CD14-positive monocyte (primary cell): ENCODE results near the gene GPN1. TPM values are rescaled to one million over a fixed set of nuclear protein-coding genes. Genes with fewer than 3 reads are reported as not detected.

Experiments used
- DNase-seq, 3 donors: peaks; one replicate each; pipeline ENCODE4 v3.0.0-alpha.2; 2011 to 2022
- H2AFZ ChIP-seq: 2 replicates; pipeline ENCODE4 v1.6.0; 2012; ENCODE audit warnings: mild to moderate bottlenecking, low read depth, low read length, inconsistent platforms; ENCODE audit not compliant: insufficient read depth, poor library complexity, severe bottlenecking
- H3K27ac ChIP-seq, 2 donors: 1 replicate in 1 of 2; 2 replicates in 1 of 2; pipeline ENCODE4 v1.5.1; 2012 to 2013; ENCODE audit warnings: low read length in 2 of 2, control low read depth in 1 of 2, inconsistent platforms in 1 of 2, low read depth in 1 of 2, mild to moderate bottlenecking in 1 of 2
- H3K27me3 ChIP-seq, 2 donors: one replicate each; pipeline versions ENCODE4 v1.6.0 to v1.6.1; 2011 to 2013; ENCODE audit warnings: low read length in 2 of 2; ENCODE audit not compliant: control insufficient read depth in 2 of 2, insufficient read depth in 2 of 2
- H3K36me3 ChIP-seq, 2 donors: replicated peaks in 1 of 2; 1 replicate in 1 of 2; 2 replicates in 1 of 2; pipeline versions ENCODE4 v1.5.1 to v1.6.1; 2012 to 2013; ENCODE audit warnings: low read length in 2 of 2, control low read depth in 1 of 2, inconsistent platforms in 1 of 2, mild to moderate bottlenecking in 1 of 2; ENCODE audit not compliant: insufficient read depth in 2 of 2, control insufficient read depth in 1 of 2
- H3K4me1 ChIP-seq, 2 donors: 1 replicate in 1 of 2; 2 replicates in 1 of 2; pipeline versions ENCODE4 v1.5.1 to v1.6.1; 2012 to 2013; ENCODE audit warnings: low read length in 2 of 2, control low read depth in 1 of 2, inconsistent platforms in 1 of 2, mild to moderate bottlenecking in 1 of 2, moderate library complexity in 1 of 2; ENCODE audit not compliant: insufficient read depth in 2 of 2, control insufficient read depth in 1 of 2
- H3K4me2 ChIP-seq: replicated peaks from 2 replicates; pipeline ENCODE3; 2012; ENCODE audit warnings: low read length, moderate library complexity, mild to moderate bottlenecking; ENCODE audit not compliant: poor library complexity, severe bottlenecking; ENCODE audit errors: extremely low read depth
- H3K4me3 ChIP-seq, 3 experiments: fragments of 200-600 bp in 1 of 3; sonication (generic) in 1 of 3; replicated peaks in 1 of 3; 1 replicate in 2 of 3; 2 replicates in 1 of 3; pipeline ENCODE4 v1.5.1; 2011 to 2013; ENCODE audit warnings: low read length in 3 of 3, mild to moderate bottlenecking in 3 of 3, control low read depth in 2 of 3, low read depth in 2 of 3, inconsistent platforms in 1 of 3, moderate library complexity in 1 of 3
- H3K79me2 ChIP-seq: 2 replicates; pipeline ENCODE4 v1.6.0; 2012; ENCODE audit warnings: mild to moderate bottlenecking, control low read depth, inconsistent platforms, low read length, moderate library complexity; ENCODE audit not compliant: insufficient read depth
- H3K9ac ChIP-seq: 2 replicates; pipeline ENCODE4 v1.6.0; 2017; ENCODE audit warnings: low read length, mild to moderate bottlenecking; ENCODE audit not compliant: insufficient read depth, poor library complexity, severe bottlenecking
- H3K9me3 ChIP-seq, 2 donors: replicated peaks in 1 of 2; 1 replicate in 1 of 2; 2 replicates in 1 of 2; pipeline versions ENCODE4 v1.5.1 to v1.6.1; 2012 to 2013; ENCODE audit warnings: low read length in 2 of 2, control low read depth in 1 of 2; ENCODE audit not compliant: control insufficient read depth in 1 of 2, insufficient read depth in 1 of 2
- H4K20me1 ChIP-seq: 2 replicates; pipeline ENCODE4 v1.6.0; 2012; ENCODE audit warnings: mild to moderate bottlenecking, low read length, control low read depth, moderate library complexity; ENCODE audit not compliant: insufficient read depth
- H3K27ac Mint-ChIP-seq, 7 donors: one replicate each; pipeline ENCODE4 v1.8.0; 2020; ENCODE audit warnings: mild to moderate bottlenecking in 7 of 7, mixed read lengths in 7 of 7, moderate library complexity in 6 of 7, inconsistent platforms in 2 of 7
- H3K27me3 Mint-ChIP-seq, 3 donors: one replicate each; pipeline ENCODE4 v1.8.0; 2021 to 2022; ENCODE audit warnings: low read depth in 3 of 3, mild to moderate bottlenecking in 3 of 3, mixed read lengths in 3 of 3, moderate library complexity in 3 of 3, inconsistent platforms in 1 of 3
- H3K36me3 Mint-ChIP-seq, 2 donors: one replicate each; pipeline ENCODE4 v1.8.0; 2020; ENCODE audit warnings: mixed read lengths in 2 of 2, inconsistent platforms in 1 of 2, mild to moderate bottlenecking in 1 of 2
- H3K4me1 Mint-ChIP-seq: one replicate; pipeline ENCODE4 v1.8.0; 2020; ENCODE audit warnings: mild to moderate bottlenecking, mixed read lengths
- H3K4me3 Mint-ChIP-seq, 2 donors: one replicate each; pipeline ENCODE4 v1.8.0; 2020; ENCODE audit warnings: mild to moderate bottlenecking in 2 of 2, mixed read lengths in 2 of 2, moderate library complexity in 1 of 2
- H3K9me3 Mint-ChIP-seq, 7 donors: one replicate each; pipeline ENCODE4 v1.8.0; 2020 to 2022; ENCODE audit warnings: mixed read lengths in 7 of 7, mild to moderate bottlenecking in 6 of 7, moderate library complexity in 6 of 7, inconsistent platforms in 2 of 7
- WGBS: methylation state at CpG from one replicate; pipeline ENCODE4 v1.1.5; 2013; ENCODE audit warnings: missing lambda C conversion rate; ENCODE audit not compliant: insufficient coverage; 5-methylcytosine and 5-hydroxymethylcytosine counted together
- intact Hi-C, 2 donors: fragments of 100-400 bp; cut with micrococcal nuclease; formaldehyde crosslinking; loops; one replicate each; pipeline versions ENCODE4 v1.15.0 to v1.15.1; 2023
- polyA minus RNA-seq: library from RNA; depleted of rRNA, polyadenylated mRNA; stranded (reverse); fragments of >200 nt; gene quantifications from 2 replicates; pipeline ENCODE4 v1.2.3, GENCODE V29; 2012
- polyA plus RNA-seq, 3 donors: library from polyadenylated mRNA; depleted of rRNA in 1 of 3; unstranded in 2 of 3; stranded (reverse) in 1 of 3; fragments of 300-500 nt in 2 of 3; fragments of >200 nt in 1 of 3; fragmentation: Illumina TruSeq in 2 of 3; gene quantifications; 1 replicate in 2 of 3; 2 replicates in 1 of 3; pipeline ENCODE4 v1.2.3, GENCODE V29; 2012 to 2021
- total RNA-seq, 12 experiments: library from RNA in 1 of 12; stranded (reverse) in 1 of 12; fragments of 120-200 nt in 1 of 12; gene quantifications; one replicate each; pipeline ENCODE4 v1.2.4 and lab custom pipeline; 2013 to 2026; ENCODE audit warnings: mixed read lengths in 6 of 12, inconsistent platforms in 1 of 12
- TF ChIP-seq, protein P1 (sequence below): fragments of 200-600 bp; IDR thresholded peaks from one replicate; pipeline ENCODE4 v1.8.0; 2022; ENCODE audit warnings: antibody characterized with exemption, mild to moderate bottlenecking

Gene GPN1
- total RNA-seq (2013): 29.7 TPM
- 10 to 100 TPM; 16.1 to 49.8 (median 46.8) TPM for polyA plus RNA-seq
- polyA minus RNA-seq: 14.8 and 22.4 TPM in 2 replicates
- total RNA-seq (lab: John Stamatoyannopoulos, UW): 8.1 to 31.8 (median 22.3) reads per million in 11 experiments

DNA sequence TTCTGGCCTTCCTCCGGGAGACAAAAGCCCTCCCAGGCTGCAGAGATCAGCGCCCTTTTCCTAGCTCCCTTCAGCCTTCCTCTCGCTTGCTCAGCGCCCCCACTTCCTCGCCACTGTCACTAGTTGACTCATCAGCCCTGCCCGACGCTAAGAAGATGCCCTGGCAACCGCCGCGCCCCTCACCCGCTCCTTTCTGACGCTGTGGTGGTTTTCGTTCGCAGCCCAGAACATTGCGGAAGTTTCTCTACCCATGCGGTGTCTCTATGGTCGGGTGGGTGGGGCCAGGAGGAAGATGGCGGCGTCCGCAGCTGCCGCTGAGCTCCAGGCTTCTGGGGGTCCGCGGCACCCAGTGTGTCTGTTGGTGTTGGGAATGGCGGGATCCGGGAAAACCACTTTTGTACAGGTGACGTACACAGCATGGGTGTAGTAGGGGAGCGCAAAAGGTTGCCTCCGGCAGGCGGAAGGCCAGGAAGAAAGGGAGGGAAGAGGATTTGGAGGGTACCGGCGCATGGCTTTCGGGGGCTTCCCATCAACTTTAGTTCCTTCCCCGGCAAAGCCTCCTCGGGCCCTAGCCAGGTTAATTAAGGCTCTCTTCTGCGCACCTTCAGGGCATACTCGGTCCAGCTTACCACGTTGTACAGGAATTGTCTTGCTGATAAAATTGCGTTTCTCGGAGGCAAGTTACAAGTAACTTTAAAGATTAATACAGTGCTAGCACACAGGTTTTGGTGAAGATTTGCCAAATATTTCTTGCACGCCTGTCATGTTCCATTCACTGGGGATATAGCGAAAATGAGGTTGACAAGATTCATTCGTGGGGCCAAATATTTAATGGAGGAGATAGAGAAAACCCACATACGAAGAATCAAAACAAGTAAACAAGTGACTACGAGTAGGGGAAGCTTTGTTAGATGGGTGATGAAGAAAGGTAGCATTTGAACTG is at the start of gene GPN1, which contains the start of gene CCDC121:
TSS of gene GPN1 (plus strand) at position 284 of the 943 bp plus-strand sequence. CDS start at position 293, 9 bp downstream.
TSS of gene CCDC121 (minus strand) at position 246 of the 943 bp plus-strand sequence. CDS start 1,213 bp downstream, outside the sequence.
- Histone ChIP-seq H3K27me3 (no peaks in the 10 kb centered on the region), H3K9ac (peak within 1 kb of the TSS; percentile 92), H3K4me1 (peaks cover 30 to 35% of the 10 kb centered on the region in 2 donors), H3K36me3 (peaks cover 32 to 48% of the 10 kb centered on the region in 2 donors), H2AFZ (peak within 1 kb of the TSS; percentile 93), H3K4me2 (peak within 1 kb of the TSS; percentile 92), H3K79me2 (peaks cover 35% of the 10 kb centered on the region), H4K20me1 (no peaks in the 10 kb centered on the region), H3K27ac (peak within 1 kb of the TSS; percentile 73 to 96), H3K9me3 (no peaks in the 10 kb centered on the region), H3K4me3 (peak within 1 kb of the TSS; percentile 66 to 95 (median 72))
- Mint-ChIP-seq H3K4me3 (no peak within 1 kb of the TSS), H3K27me3 (peaks cover 0 to 3% (median 0%) of the 10 kb centered on the region in 3 donors), H3K9me3 (no peaks in the 10 kb centered on the region), H3K4me1 (peaks cover 21% of the 10 kb centered on the region), H3K27ac (peak within 1 kb of the TSS in 1 of 7 donors; percentile 37), H3K36me3 (peaks cover 30 to 44% of the 10 kb centered on the region in 2 donors)
- intact Hi-C loops: no loop called here
- peak; percentile 97 to 98 (median 97) for DNase-seq
- WGBS: 0% methylated on average over 30 of the region's 44 CpGs
- TF ChIP-seq, protein P1, sequence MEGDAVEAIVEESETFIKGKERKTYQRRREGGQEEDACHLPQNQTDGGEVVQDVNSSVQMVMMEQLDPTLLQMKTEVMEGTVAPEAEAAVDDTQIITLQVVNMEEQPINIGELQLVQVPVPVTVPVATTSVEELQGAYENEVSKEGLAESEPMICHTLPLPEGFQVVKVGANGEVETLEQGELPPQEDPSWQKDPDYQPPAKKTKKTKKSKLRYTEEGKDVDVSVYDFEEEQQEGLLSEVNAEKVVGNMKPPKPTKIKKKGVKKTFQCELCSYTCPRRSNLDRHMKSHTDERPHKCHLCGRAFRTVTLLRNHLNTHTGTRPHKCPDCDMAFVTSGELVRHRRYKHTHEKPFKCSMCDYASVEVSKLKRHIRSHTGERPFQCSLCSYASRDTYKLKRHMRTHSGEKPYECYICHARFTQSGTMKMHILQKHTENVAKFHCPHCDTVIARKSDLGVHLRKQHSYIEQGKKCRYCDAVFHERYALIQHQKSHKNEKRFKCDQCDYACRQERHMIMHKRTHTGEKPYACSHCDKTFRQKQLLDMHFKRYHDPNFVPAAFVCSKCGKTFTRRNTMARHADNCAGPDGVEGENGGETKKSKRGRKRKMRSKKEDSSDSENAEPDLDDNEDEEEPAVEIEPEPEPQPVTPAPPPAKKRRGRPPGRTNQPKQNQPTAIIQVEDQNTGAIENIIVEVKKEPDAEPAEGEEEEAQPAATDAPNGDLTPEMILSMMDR: no peak
